Stimulated activated CD8-positive, alpha-beta memory T cell treated with anti-CD3 and anti-CD28 coated beads, Interleukin-4, amount 100 ng/mL, for 24 hours (primary cell): ENCODE data around the gene HELZ.
"Not testable (repeated sequence)": the region's sequence is repeated elsewhere in the genome, so short reads cannot be mapped to it uniquely, and the experiment has no call there.

ENCODE experiments used
- DNase-seq: peaks from one replicate; pipeline ENCODE4 v3.0.0-alpha.2; 2020; ENCODE audit warnings: low read depth

Gene HELZ

GRCh38 chr17:67143318-67143717 is 101.7 kb downstream of the HELZ start:
- no peak for DNase-seq

- not testable (repeated sequence) for DNase-seq
These were observed 103.0 kb downstream of the HELZ start for GRCh38 chr17:67142030-67142429.

- no peak for DNase-seq
These were observed 105.0 kb downstream of the HELZ start for GRCh38 chr17:67139784-67140665.

GRCh38 chr17:67139289-67139688 is 105.7 kb downstream of the HELZ start:
- no peak for DNase-seq

GRCh38 chr17:67138392-67138791 is 106.6 kb downstream of the HELZ start:
- DNase-seq, result no peak

GRCh38 chr17:67137860-67138259 is 107.1 kb downstream of the HELZ start:
- no peak for DNase-seq

- no peak for DNase-seq
These were observed 108.0 kb downstream of the HELZ start for GRCh38 chr17:67137026-67137370.

GRCh38 chr17:67136191-67137025 is 108.6 kb downstream of the HELZ start:
- DNase-seq, result no peak

- DNase-seq, result no peak
These were observed 111.8 kb downstream of the HELZ start for GRCh38 chr17:67133161-67133560.

- no peak for DNase-seq
These were observed 112.6 kb downstream of the HELZ start for GRCh38 chr17:67132366-67132765.

- no peak for DNase-seq
These were observed 114.2 kb downstream of the HELZ start for GRCh38 chr17:67130768-67131167.

GRCh38 chr17:67129283-67129682 is 115.7 kb downstream of the HELZ start:
- no peak for DNase-seq

GRCh38 chr17:67128700-67129099 is 116.3 kb downstream of the HELZ start:
- DNase-seq, result no peak

- no peak for DNase-seq
These were observed 117.1 kb downstream of the HELZ start for GRCh38 chr17:67127925-67128324.

GRCh38 chr17:67126983-67127382 is 118.0 kb downstream of the HELZ start:
- no peak for DNase-seq

- DNase-seq, result not testable (repeated sequence)
These were observed 118.5 kb downstream of the HELZ start for GRCh38 chr17:67126543-67126942.

- no peak for DNase-seq
These were observed 119.1 kb downstream of the HELZ start for GRCh38 chr17:67125924-67126323.

- no peak for DNase-seq
These were observed 119.6 kb downstream of the HELZ start for GRCh38 chr17:67125417-67125816.

- DNase-seq, result no peak
These were observed 120.4 kb downstream of the HELZ start for GRCh38 chr17:67124450-67125148.

GRCh38 chr17:67123699-67124098 is 121.3 kb downstream of the HELZ start:
- DNase-seq, result no peak

- DNase-seq, result no peak
These were observed 123.6 kb downstream of the HELZ start for GRCh38 chr17:67121316-67121891.

- no peak for DNase-seq
These were observed 125.9 kb downstream of the HELZ start for GRCh38 chr17:67119102-67119501.
